Transverse colon (tissue), 4 donors: Measurements from ENCODE around the gene N4BP2L1. TPM values are rescaled to one million over a fixed set of nuclear protein-coding genes. Genes with fewer than 3 reads are reported as not detected.

ENCODE experiments used
- DNase-seq: peaks from one replicate; pipeline ENCODE4 v3.0.0-alpha.2; 2019
- H3K27ac ChIP-seq, 4 donors: fragments of 200-600 bp; sonication (generic); 2 replicates each; pipeline ENCODE4 v1.5.1; 2016 to 2018; ENCODE audit warnings: inconsistent platforms in 4 of 4
- H3K27me3 ChIP-seq: fragments of 200-600 bp; sonication (generic); 2 replicates; pipeline ENCODE4 v1.5.1; 2017; ENCODE audit warnings: inconsistent platforms
- H3K36me3 ChIP-seq, 4 donors: fragments of 200-600 bp; sonication (generic); 2 replicates each; pipeline ENCODE4 v1.5.1; 2017 to 2019; ENCODE audit warnings: inconsistent platforms in 4 of 4
- H3K4me1 ChIP-seq, 4 donors: fragments of 200-600 bp; sonication (generic); 2 replicates each; pipeline ENCODE4 v1.5.1; 2017 to 2020; ENCODE audit warnings: inconsistent platforms in 4 of 4
- H3K4me3 ChIP-seq, 4 donors: fragments of 200-600 bp; sonication (generic); 1 replicate in 1 of 4; 2 replicates in 3 of 4; pipeline versions ENCODE4 v1.5.1 to v1.6.1; 2017 to 2019; ENCODE audit warnings: inconsistent platforms in 4 of 4
- H3K9me3 ChIP-seq, 2 donors: fragments of 200-600 bp; sonication (generic); 2 replicates each; pipeline ENCODE4 v1.5.1; 2017 to 2019; ENCODE audit warnings: inconsistent platforms in 2 of 2
- CTCF ChIP-seq, 5 experiments: fragments of 200-600 bp in 3 of 5; fragments of 450-650 bp in 2 of 5; sonication (generic) in 3 of 5; IDR thresholded peaks; 1 replicate in 2 of 5; 2 replicates in 3 of 5; pipeline ENCODE4 v1.5.1; 2016 to 2017; ENCODE audit warnings: antibody characterized with exemption in 5 of 5, inconsistent platforms in 3 of 5, mild to moderate bottlenecking in 2 of 5, moderate library complexity in 1 of 5
- EP300 ChIP-seq: sonication (generic); formaldehyde crosslinking; IDR thresholded peaks from one replicate; pipeline ENCODE4 v1.6.1; 2017; ENCODE audit warnings: antibody characterized with exemption, low read depth
- POLR2A ChIP-seq: fragments of 450-650 bp; IDR thresholded peaks from one replicate; pipeline ENCODE4 v1.6.1; 2016; ENCODE audit warnings: antibody characterized with exemption, mild to moderate bottlenecking, moderate library complexity
- POLR2AphosphoS5 ChIP-seq, 3 donors: sonication (generic); formaldehyde crosslinking; IDR thresholded peaks; one replicate each; pipeline ENCODE4 v1.6.1; 2016; ENCODE audit warnings: antibody characterized with exemption in 3 of 3
- WGBS, 2 donors: methylation state at CpG; one replicate each; pipeline ENCODE4 v1.1.5; 2018; ENCODE audit warnings: low coverage in 1 of 2; 5-methylcytosine and 5-hydroxymethylcytosine counted together
- in situ Hi-C, 4 donors: fragments of 200-750 bp; cut with MboI; loops; one replicate each; pipeline versions ENCODE4 v1.15.0 to v1.15.1; 2017; ENCODE audit warnings: low sequenced_read_pairs in 3 of 4, low pct_ligation_motif_present in 1 of 4, low pct_unique_long_range_greater_than_20kb in 1 of 4
- intact Hi-C: fragments of 100-400 bp; cut with DNase I; formaldehyde crosslinking; loops from one replicate; pipeline ENCODE4 v1.15.1; 2023; ENCODE audit warnings: low total_unique reads
- total RNA-seq, 4 donors: library from RNA; depleted of rRNA; stranded (reverse); fragments of >200 nt; gene quantifications; one replicate each; pipeline ENCODE4 v1.1.0, GENCODE V29; 2016

N4BP2L1 gene
- total RNA-seq, 4 donors from 2014 or later: 1.5 to 25.1 (median 8.9) TPM

- no peak for DNase-seq
- Histone ChIP-seq H3K36me3 (no peaks in the 10 kb centered on the region), H3K4me1 (no peaks in the 10 kb centered on the region), H3K4me3 (no peak overlapping the region), H3K27me3 (no peaks in the 10 kb centered on the region), H3K27ac (no peak overlapping the region), H3K9me3 (no peaks in the 10 kb centered on the region)
- in situ Hi-C loops (no loop called here), intact Hi-C loops (no loop called here)
- TF ChIP-seq POLR2A: no peak
- WGBS, 2 donors: 63% methylated on average over 3 to 4 of the region's 4 CpGs
These were observed 37.9 kb downstream of the N4BP2L1 start for GRCh38 chr13:32390048-32390447.

GRCh38 chr13:32385410-32385809 lies 42.5 kb downstream of the N4BP2L1 start:
- TF ChIP-seq POLR2AphosphoS5 (IDR thresholded peaks at IDR 0.05): no peak
- no peak for TF ChIP-seq CTCF (IDR thresholded peaks at IDR 0.05)
- no peak for TF ChIP-seq EP300
- no peak for TF ChIP-seq POLR2A
- intact Hi-C loops: no loop called here
- Histone ChIP-seq H3K27me3 (no peaks in the 10 kb centered on the region), H3K27ac (no peak overlapping the region), H3K36me3 (no peaks in the 10 kb centered on the region), H3K9me3 (no peaks in the 10 kb centered on the region), H3K4me1 (no peaks in the 10 kb centered on the region), H3K4me3 (no peak overlapping the region)
- DNase-seq: no peak
- in situ Hi-C loops: loop anchor here in 1 of 4 donors (10.0 kb wide), 1 partner anchor 179 kb away; no protein-coding TSS in a partner anchor

GRCh38 chr13:32384702-32385101 lies 43.2 kb downstream of the N4BP2L1 start:
- WGBS, 2 donors: 88 to 90% methylated on average over 2 of the region's 2 CpGs
- in situ Hi-C loops (loop anchor here in 1 of 4 donors (10.0 kb wide), 1 partner anchor 180 kb away; no protein-coding TSS in a partner anchor), intact Hi-C loops (no loop called here)
- Histone ChIP-seq H3K27ac (no peak overlapping the region), H3K9me3 (no peaks in the 10 kb centered on the region), H3K4me1 (no peaks in the 10 kb centered on the region), H3K4me3 (no peak overlapping the region), H3K36me3 (no peaks in the 10 kb centered on the region), H3K27me3 (no peaks in the 10 kb centered on the region)
- no peak for TF ChIP-seq EP300
- TF ChIP-seq POLR2A: no peak
- no peak for TF ChIP-seq POLR2AphosphoS5 (IDR thresholded peaks at IDR 0.05)
- no peak for TF ChIP-seq CTCF (IDR thresholded peaks at IDR 0.05)
- DNase-seq: no peak

GRCh38 chr13:32383836-32384618 lies 43.9 kb downstream of the N4BP2L1 start:
- TF ChIP-seq POLR2AphosphoS5 (IDR thresholded peaks at IDR 0.05) (no peak), CTCF (IDR thresholded peaks at IDR 0.05) (no peak), EP300 (no peak), POLR2A (no peak)
- Histone ChIP-seq H3K27ac (no peak overlapping the region), H3K9me3 (no peaks in the 10 kb centered on the region), H3K4me3 (no peak overlapping the region), H3K36me3 (no peaks in the 10 kb centered on the region), H3K27me3 (no peaks in the 10 kb centered on the region), H3K4me1 (no peaks in the 10 kb centered on the region)
- in situ Hi-C loops: loop anchor here in 1 of 4 donors (10.0 kb wide), 1 partner anchor 181 kb away; no protein-coding TSS in a partner anchor
- WGBS, 2 donors: 76 to 86% methylated on average over 4 to 5 of the region's 5 CpGs
- intact Hi-C loops: no loop called here
- DNase-seq: no peak
